Fibroblast of pulmonary artery (primary cell): ENCODE data around the gene CIITA.

Experiments used
- DNase-seq: peaks from one replicate; pipeline ENCODE4 v3.0.0-alpha.2; 2010; ENCODE audit warnings: low read depth
- H3K4me3 ChIP-seq: replicated peaks from 2 replicates; pipeline ENCODE4 v1.5.1; 2011; ENCODE audit warnings: low read depth, mild to moderate bottlenecking, control low read depth, low read length, moderate library complexity
- CTCF ChIP-seq: IDR thresholded peaks from 2 replicates; pipeline ENCODE4 v1.5.1; 2011; ENCODE audit warnings: mild to moderate bottlenecking, control low read depth, low read length, inconsistent platforms; ENCODE audit errors: missing control alignments

The CIITA gene

GRCh38 chr16:10865991-10866966 is 10.7 kb upstream of the CIITA start:
- H3K4me3 ChIP-seq = no peak overlapping the region
- no peak for TF ChIP-seq CTCF
- DNase-seq = no peak

- no peak overlapping the region for H3K4me3 ChIP-seq
- no peak for DNase-seq
- TF ChIP-seq CTCF = no peak
These were observed 9.8 kb upstream of the CIITA start for GRCh38 chr16:10867199-10867598.

GRCh38 chr16:10868104-10868595 is 8.9 kb upstream of the CIITA start:
- no peak overlapping the region for H3K4me3 ChIP-seq

GRCh38 chr16:10868596-10869469 is 8.2 kb upstream of the CIITA start:
- no peak overlapping the region for H3K4me3 ChIP-seq

More at GRCh38 chr16:10868104-10868595, 8.9 kb upstream of the CIITA start:
- no peak for DNase-seq
- no peak for TF ChIP-seq CTCF

GRCh38 chr16:10870137-10870776 is 6.7 kb upstream of the CIITA start:
- H3K4me3 ChIP-seq = no peak overlapping the region
- no peak for DNase-seq
- no peak for TF ChIP-seq CTCF

More at GRCh38 chr16:10868596-10869469, 8.2 kb upstream of the CIITA start:
- DNase-seq = no peak
- TF ChIP-seq CTCF = no peak

- TF ChIP-seq CTCF = no peak
These were observed 6.2 kb upstream of the CIITA start for GRCh38 chr16:10870808-10871156.

More at GRCh38 chr16:10870808-10871156, 6.2 kb upstream of the CIITA start:
- no peak for DNase-seq
- no peak overlapping the region for H3K4me3 ChIP-seq
